Ovary (tissue), 3 donors: ENCODE data around the gene ADGRA1.

Experiments used
- POLR2A ChIP-seq: fragments of 450-650 bp; IDR thresholded peaks from one replicate; pipeline ENCODE4 v1.6.1; 2017; ENCODE audit warnings: antibody characterized with exemption, mild to moderate bottlenecking, moderate library complexity
- TF ChIP-seq, protein P1 (sequence below), 3 donors: fragments of 450-650 bp in 2 of 3; fragments of 200-600 bp in 1 of 3; IDR thresholded peaks; one replicate each; pipeline versions ENCODE4 v1.5.1 to v1.8.0; 2016 to 2022; ENCODE audit warnings: antibody characterized with exemption in 3 of 3, mild to moderate bottlenecking in 1 of 3
- donor health status: DM: no; HTN: no; CAD: no.

DNA sequence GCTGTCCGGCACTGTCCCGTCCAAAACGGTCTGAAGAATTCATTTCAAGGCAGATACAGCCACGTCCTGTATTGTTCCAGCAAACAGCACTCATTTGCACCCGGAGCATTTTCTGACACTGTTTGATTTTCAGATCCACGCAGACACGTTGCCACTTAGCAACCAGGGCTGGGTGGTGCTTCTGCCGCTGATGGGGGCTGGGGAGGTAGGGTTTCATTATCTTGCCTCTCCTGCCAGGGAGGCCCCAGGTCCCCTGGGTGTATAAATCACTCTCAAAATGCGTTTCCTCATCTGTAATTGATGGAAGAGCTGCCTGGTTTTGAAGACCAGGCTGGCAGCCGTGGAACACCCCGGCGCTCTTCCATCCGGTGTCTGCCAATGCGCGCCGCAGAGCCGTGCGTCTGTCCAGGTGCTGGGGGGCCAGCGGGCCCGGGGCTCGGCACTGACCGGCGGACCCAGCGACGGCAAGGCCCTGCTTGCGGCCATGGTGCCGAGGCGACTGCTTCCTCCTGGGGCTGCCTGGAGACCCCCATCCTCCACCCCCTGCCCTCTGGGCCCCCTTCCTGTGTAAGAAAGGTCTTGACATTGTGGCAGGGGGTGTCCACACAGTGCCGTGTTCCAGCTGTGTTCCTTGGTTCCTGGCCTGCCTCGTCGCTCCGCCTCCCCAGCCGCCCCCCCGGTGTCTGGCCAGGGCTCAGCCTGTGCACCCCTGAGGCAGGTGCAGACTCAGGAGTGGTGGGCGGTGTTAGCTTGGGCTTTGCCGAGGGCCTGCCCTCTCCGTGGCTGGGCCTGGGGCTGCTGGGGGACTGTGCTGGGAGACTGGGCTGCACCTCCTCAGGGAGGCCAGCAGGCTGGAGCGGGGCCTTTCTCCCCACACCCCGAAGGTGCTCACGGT is 16.6 kb downstream of the ADGRA1 start:
- TF ChIP-seq, protein P1, sequence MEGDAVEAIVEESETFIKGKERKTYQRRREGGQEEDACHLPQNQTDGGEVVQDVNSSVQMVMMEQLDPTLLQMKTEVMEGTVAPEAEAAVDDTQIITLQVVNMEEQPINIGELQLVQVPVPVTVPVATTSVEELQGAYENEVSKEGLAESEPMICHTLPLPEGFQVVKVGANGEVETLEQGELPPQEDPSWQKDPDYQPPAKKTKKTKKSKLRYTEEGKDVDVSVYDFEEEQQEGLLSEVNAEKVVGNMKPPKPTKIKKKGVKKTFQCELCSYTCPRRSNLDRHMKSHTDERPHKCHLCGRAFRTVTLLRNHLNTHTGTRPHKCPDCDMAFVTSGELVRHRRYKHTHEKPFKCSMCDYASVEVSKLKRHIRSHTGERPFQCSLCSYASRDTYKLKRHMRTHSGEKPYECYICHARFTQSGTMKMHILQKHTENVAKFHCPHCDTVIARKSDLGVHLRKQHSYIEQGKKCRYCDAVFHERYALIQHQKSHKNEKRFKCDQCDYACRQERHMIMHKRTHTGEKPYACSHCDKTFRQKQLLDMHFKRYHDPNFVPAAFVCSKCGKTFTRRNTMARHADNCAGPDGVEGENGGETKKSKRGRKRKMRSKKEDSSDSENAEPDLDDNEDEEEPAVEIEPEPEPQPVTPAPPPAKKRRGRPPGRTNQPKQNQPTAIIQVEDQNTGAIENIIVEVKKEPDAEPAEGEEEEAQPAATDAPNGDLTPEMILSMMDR (IDR thresholded peaks at IDR 0.05): no peak
- TF ChIP-seq POLR2A: no peak
